Measurements from ENCODE around the gene CCL28. TPM values are rescaled to one million over a fixed set of nuclear protein-coding genes. Genes with fewer than 3 reads are reported as not detected.

The CCL28 gene
- total RNA-seq, 1 donor from 2014 or later: not detected

GRCh38 chr5:43415935-43416802 lies 4.0 kb upstream of the CCL28 start:
- Mint-ChIP-seq H3K4me3 (no peak overlapping the region), H3K9me3 (no peaks in the 10 kb centered on the region), H3K27ac (no peak overlapping the region), H3K4me1 (ENCODE audit: unreplicated experiment) (no peaks in the 10 kb centered on the region), H3K27me3 (no peaks in the 10 kb centered on the region), H3K36me3 (no peaks in the 10 kb centered on the region)
- DNase-seq (ENCODE audit: extremely low spot score, unreplicated experiment): no peak
- no peak for TF ChIP-seq CTCF (conservative IDR thresholded peaks at IDR 0.05)

GRCh38 chr5:43413966-43414365 lies 1.8 kb upstream of the CCL28 start:
- H3K4me1 Mint-ChIP-seq (ENCODE audit: unreplicated experiment): no peaks in the 10 kb centered on the region
- TF ChIP-seq CTCF (conservative IDR thresholded peaks at IDR 0.05): no peak
- no peak overlapping the region for H3K4me3 Mint-ChIP-seq
- H3K27me3 Mint-ChIP-seq: no peaks in the 10 kb centered on the region
- DNase-seq (ENCODE audit: extremely low spot score, unreplicated experiment): no peak
- H3K9me3 Mint-ChIP-seq: no peaks in the 10 kb centered on the region
- no peaks in the 10 kb centered on the region for H3K36me3 Mint-ChIP-seq
- H3K27ac Mint-ChIP-seq: no peak overlapping the region

GRCh38 chr5:43412644-43413043 lies 453 bp upstream of the CCL28 start:
- no peaks in the 10 kb centered on the region for H3K4me1 Mint-ChIP-seq (ENCODE audit: unreplicated experiment)
- TF ChIP-seq CTCF (conservative IDR thresholded peaks at IDR 0.05): no peak
- H3K9me3 Mint-ChIP-seq: no peaks in the 10 kb centered on the region
- no peak overlapping the region for H3K27ac Mint-ChIP-seq
- no peak overlapping the region for H3K4me3 Mint-ChIP-seq
- H3K36me3 Mint-ChIP-seq: no peaks in the 10 kb centered on the region
- DNase-seq (ENCODE audit: extremely low spot score, unreplicated experiment): no peak
- no peaks in the 10 kb centered on the region for H3K27me3 Mint-ChIP-seq

GRCh38 chr5:43411495-43411894 lies 696 bp downstream of the CCL28 start:
- Mint-ChIP-seq H3K4me1 (ENCODE audit: unreplicated experiment) (no peaks in the 10 kb centered on the region), H3K9me3 (no peaks in the 10 kb centered on the region), H3K36me3 (no peaks in the 10 kb centered on the region), H3K27me3 (no peaks in the 10 kb centered on the region), H3K27ac (no peak overlapping the region), H3K4me3 (no peak overlapping the region)
- no peak for DNase-seq (ENCODE audit: extremely low spot score, unreplicated experiment)
- TF ChIP-seq CTCF (conservative IDR thresholded peaks at IDR 0.05): no peak

- H3K4me3 Mint-ChIP-seq: no peak overlapping the region
Observed at GRCh38 chr5:43410414-43410813, 1.8 kb downstream of the CCL28 start.

More at GRCh38 chr5:43410414-43410813, 1.8 kb downstream of the CCL28 start:
- TF ChIP-seq CTCF (conservative IDR thresholded peaks at IDR 0.05): no peak
- Mint-ChIP-seq H3K27me3 (peaks cover 2% of the 10 kb centered on the region), H3K4me1 (ENCODE audit: unreplicated experiment) (no peaks in the 10 kb centered on the region), H3K9me3 (no peaks in the 10 kb centered on the region), H3K36me3 (no peaks in the 10 kb centered on the region), H3K27ac (no peak overlapping the region)
- DNase-seq (ENCODE audit: extremely low spot score, unreplicated experiment): no peak

Data from type B pancreatic cell (in vitro differentiated cells).